OCI-LY3 (cell line): ENCODE measurements around the gene KPNB1.

Experiments
- EZH2phosphoT487 ChIP-seq: fragments of 200-600 bp; shearing (Covaris generic); IDR thresholded peaks from 2 replicates; pipeline ENCODE4 v1.6.1; 2018; ENCODE audit warnings: antibody characterized with exemption, mixed run types, low read depth
- TF ChIP-seq, protein P1 (sequence below): fragments of 200-600, 300-600 bp; sonication (generic); IDR thresholded peaks from 2 replicates; pipeline ENCODE4 v1.5.1; 2014; ENCODE audit warnings: antibody characterized with exemption, low read length, low read depth

DNA sequence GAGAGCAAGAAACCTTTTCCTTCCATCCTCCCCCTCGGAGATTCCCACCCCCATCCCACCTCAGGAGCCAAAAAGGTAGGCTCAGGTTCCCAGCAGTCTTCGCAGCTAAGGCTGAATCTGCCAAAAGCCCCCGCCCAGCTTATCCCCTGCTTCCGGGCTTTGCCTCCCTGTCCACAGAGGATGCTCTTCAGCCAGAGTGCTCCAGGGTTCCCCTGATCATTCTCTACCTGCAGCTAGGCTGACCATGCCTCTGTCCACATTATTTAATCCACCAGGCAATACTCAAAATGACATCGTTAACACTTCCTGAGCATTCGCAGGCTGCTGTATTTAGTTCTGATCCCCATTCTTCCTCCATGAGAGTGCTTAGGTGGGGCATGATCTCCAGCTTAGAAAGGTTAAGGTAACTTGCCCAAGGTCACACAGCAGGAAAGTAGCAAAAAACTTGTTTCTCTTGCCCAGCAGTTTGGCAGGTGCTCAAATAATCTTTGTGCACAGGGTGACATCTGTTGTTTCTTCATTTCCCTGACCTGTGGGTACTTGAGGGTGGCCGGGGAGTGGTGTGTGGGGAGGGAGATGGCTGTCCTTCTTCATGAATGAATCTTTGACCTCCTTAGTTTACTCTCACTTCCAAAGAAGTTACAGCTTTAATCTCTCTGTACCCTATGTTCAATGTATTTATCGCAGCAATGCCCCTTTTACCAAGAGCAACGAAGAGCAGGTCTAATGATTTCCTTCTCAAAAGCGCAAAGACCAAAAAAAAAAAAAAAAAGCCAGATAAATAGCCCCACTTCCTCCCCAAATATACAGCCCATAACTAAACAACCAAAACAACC lies 43.4 kb downstream of the KPNB1 start:
- TF ChIP-seq, protein P1, sequence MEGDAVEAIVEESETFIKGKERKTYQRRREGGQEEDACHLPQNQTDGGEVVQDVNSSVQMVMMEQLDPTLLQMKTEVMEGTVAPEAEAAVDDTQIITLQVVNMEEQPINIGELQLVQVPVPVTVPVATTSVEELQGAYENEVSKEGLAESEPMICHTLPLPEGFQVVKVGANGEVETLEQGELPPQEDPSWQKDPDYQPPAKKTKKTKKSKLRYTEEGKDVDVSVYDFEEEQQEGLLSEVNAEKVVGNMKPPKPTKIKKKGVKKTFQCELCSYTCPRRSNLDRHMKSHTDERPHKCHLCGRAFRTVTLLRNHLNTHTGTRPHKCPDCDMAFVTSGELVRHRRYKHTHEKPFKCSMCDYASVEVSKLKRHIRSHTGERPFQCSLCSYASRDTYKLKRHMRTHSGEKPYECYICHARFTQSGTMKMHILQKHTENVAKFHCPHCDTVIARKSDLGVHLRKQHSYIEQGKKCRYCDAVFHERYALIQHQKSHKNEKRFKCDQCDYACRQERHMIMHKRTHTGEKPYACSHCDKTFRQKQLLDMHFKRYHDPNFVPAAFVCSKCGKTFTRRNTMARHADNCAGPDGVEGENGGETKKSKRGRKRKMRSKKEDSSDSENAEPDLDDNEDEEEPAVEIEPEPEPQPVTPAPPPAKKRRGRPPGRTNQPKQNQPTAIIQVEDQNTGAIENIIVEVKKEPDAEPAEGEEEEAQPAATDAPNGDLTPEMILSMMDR, result no peak
- TF ChIP-seq EZH2phosphoT487, result no peak
